ENCODE data around the gene COL5A2. TPM values are rescaled to one million over a fixed set of nuclear protein-coding genes. Genes with fewer than 3 reads are reported as not detected.

COL5A2 gene
- polyA plus RNA-seq, 1 donor (not counting 4 experiments of a cell fraction or from before 2014, with no cell fraction given), result 7.2 TPM

GRCh38 chr2:189088591-189089205 lies 90.9 kb downstream of the COL5A2 start:
- Histone ChIP-seq H3K27ac (ENCODE audit: control insufficient read depth, insufficient read depth, low read length) (no peak overlapping the region), H2AFZ (ENCODE audit: control insufficient read depth, low read length) (no peak overlapping the region), H3K36me3 (ENCODE audit: control insufficient read depth in 2 of 2, extremely low read depth in 1 of 2, insufficient read depth in 2 of 2, low read length in 2 of 2) (peaks cover 0 to 2% of the 10 kb centered on the region in 2 experiments), H4K20me1 (ENCODE audit: control insufficient read depth, extremely low read depth, insufficient read depth, low read length) (no peaks in the 10 kb centered on the region), H3K4me2 (ENCODE audit: control insufficient read depth, extremely low read depth, insufficient read depth, low read depth, low read length) (no peak overlapping the region), H3K4me3 (ENCODE audit: control insufficient read depth in 2 of 3, extremely low read depth in 1 of 3, insufficient read depth in 2 of 3, low read depth in 1 of 3, low read length in 3 of 3) (no peak overlapping the region), H3K9me3 (ENCODE audit: control insufficient read depth, low read depth, low read length) (no peaks in the 10 kb centered on the region), H3K79me2 (ENCODE audit: control insufficient read depth, insufficient read depth, low read length) (no peaks in the 10 kb centered on the region), H3K9me1 (ENCODE audit: control insufficient read depth, extremely low read depth, insufficient read depth, low read length) (no peaks in the 10 kb centered on the region), H3K27me3 (ENCODE audit: control insufficient read depth, extremely low read depth, insufficient read depth, low read length) (no peaks in the 10 kb centered on the region), H3K9ac (ENCODE audit: control insufficient read depth, extremely low read depth, insufficient read depth, low read length) (no peak overlapping the region), H3K4me1 (ENCODE audit: control insufficient read depth, extremely low read depth, insufficient read depth, low read length) (peaks cover 7% of the 10 kb centered on the region)
- TF ChIP-seq EZH2 (IDR thresholded peaks at IDR 0.05; ENCODE audit: low read length) (no peak), CTCF (optimal IDR thresholded peaks at IDR 0.05 in 1 of 3, IDR thresholded peaks at IDR 0.05 in 1 of 3, conservative IDR thresholded peaks at IDR 0.05 in 1 of 3; ENCODE audit: extremely low read depth in 1 of 3, insufficient read depth in 2 of 3, low read length in 3 of 3) (no peak)
- FAIRE-seq (no peak), DNase-seq (ENCODE audit: low read depth, low spot score) (no peak)
- dilution Hi-C loops (cut with MboI; ENCODE audit: extremely low pct_ligation_motif_present, low sequenced_read_pairs), result no loop called here

- dilution Hi-C loops (cut with MboI; ENCODE audit: extremely low pct_ligation_motif_present, low sequenced_read_pairs), result no loop called here
- no peak overlapping the region for H3K27ac ChIP-seq (ENCODE audit: control insufficient read depth, insufficient read depth, low read length)
- H4K20me1 ChIP-seq (ENCODE audit: control insufficient read depth, extremely low read depth, insufficient read depth, low read length), result no peaks in the 10 kb centered on the region
- no peak for TF ChIP-seq EZH2 (IDR thresholded peaks at IDR 0.05; ENCODE audit: low read length)
- no peak for TF ChIP-seq CTCF (optimal IDR thresholded peaks at IDR 0.05 in 1 of 3, IDR thresholded peaks at IDR 0.05 in 1 of 3, conservative IDR thresholded peaks at IDR 0.05 in 1 of 3; ENCODE audit: extremely low read depth in 1 of 3, insufficient read depth in 2 of 3, low read length in 3 of 3)
- H3K27me3 ChIP-seq (ENCODE audit: control insufficient read depth, extremely low read depth, insufficient read depth, low read length), result no peaks in the 10 kb centered on the region
- FAIRE-seq (no peak), DNase-seq (ENCODE audit: low read depth, low spot score) (no peak)
- H3K79me2 ChIP-seq (ENCODE audit: control insufficient read depth, insufficient read depth, low read length), result no peaks in the 10 kb centered on the region
- peaks cover 7% of the 10 kb centered on the region for H3K4me1 ChIP-seq (ENCODE audit: control insufficient read depth, extremely low read depth, insufficient read depth, low read length)
- no peaks in the 10 kb centered on the region for H3K9me1 ChIP-seq (ENCODE audit: control insufficient read depth, extremely low read depth, insufficient read depth, low read length)
- H3K4me3 ChIP-seq (ENCODE audit: control insufficient read depth in 2 of 3, extremely low read depth in 1 of 3, insufficient read depth in 2 of 3, low read depth in 1 of 3, low read length in 3 of 3), result no peak overlapping the region
- no peak overlapping the region for H3K9ac ChIP-seq (ENCODE audit: control insufficient read depth, extremely low read depth, insufficient read depth, low read length)
- peaks cover 0 to 4% of the 10 kb centered on the region in 2 experiments for H3K36me3 ChIP-seq (ENCODE audit: control insufficient read depth in 2 of 2, extremely low read depth in 1 of 2, insufficient read depth in 2 of 2, low read length in 2 of 2)
- no peak overlapping the region for H2AFZ ChIP-seq (ENCODE audit: control insufficient read depth, low read length)
- no peaks in the 10 kb centered on the region for H3K9me3 ChIP-seq (ENCODE audit: control insufficient read depth, low read depth, low read length)
- H3K4me2 ChIP-seq (ENCODE audit: control insufficient read depth, extremely low read depth, insufficient read depth, low read depth, low read length), result no peak overlapping the region
Observed at GRCh38 chr2:189086710-189087109, 92.9 kb downstream of the COL5A2 start.
